ENCODE results near the gene UCP3. TPM values are rescaled to one million over a fixed set of nuclear protein-coding genes. Genes with fewer than 3 reads are reported as not detected.

UCP3 gene
- total RNA-seq, 2 donors from 2014 or later: 1.9 to 3.5 TPM

DNA sequence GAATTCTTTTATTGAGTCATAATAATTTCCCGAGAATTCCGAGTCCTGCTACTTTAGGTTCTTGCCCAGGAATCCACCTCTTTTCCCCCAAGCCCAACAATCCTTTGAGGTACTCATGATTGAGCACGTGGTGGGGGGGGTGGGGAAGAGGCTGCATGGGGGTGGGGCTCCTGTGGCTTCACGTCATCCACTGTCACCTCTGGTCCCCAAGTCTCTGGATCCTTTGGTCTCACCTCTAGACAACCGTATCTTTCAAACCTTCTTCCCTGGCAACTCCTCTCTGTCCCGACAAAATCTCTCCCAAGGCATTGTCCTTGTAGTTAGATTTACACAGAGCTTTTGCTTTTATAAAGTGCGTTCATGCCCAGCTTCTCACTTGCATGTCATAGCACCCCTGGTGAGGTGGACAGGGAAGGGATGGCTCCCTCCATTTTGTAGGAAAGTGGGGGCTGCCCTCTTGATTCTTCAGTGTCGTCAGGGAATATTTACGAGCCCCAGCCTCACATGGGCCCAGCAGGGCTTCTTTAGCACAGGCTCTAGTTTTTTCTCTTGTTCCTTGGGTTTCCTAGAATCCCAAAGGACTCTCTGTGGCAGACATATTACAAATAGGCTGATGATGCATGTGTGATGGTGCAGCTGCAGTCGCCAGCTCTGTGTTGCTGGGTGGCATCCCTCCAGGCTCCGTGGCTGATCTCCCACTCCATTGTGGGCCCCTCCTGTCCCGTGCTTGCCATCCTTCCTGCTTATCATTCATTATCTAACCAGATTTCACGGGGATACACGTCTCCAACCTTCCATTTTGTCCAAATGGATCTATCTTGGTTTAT lies 8.4 kb downstream of the UCP3 start:
- Mint-ChIP-seq H3K9me3 (no peaks in the 10 kb centered on the region), H3K4me1 (no peaks in the 10 kb centered on the region)
- WGBS, 2 experiments (ENCODE audit: insufficient coverage in 1 of 2, insufficient read length in 1 of 2): 90 to 92% methylated on average over 2 to 11 of the region's 14 CpGs

DNA sequence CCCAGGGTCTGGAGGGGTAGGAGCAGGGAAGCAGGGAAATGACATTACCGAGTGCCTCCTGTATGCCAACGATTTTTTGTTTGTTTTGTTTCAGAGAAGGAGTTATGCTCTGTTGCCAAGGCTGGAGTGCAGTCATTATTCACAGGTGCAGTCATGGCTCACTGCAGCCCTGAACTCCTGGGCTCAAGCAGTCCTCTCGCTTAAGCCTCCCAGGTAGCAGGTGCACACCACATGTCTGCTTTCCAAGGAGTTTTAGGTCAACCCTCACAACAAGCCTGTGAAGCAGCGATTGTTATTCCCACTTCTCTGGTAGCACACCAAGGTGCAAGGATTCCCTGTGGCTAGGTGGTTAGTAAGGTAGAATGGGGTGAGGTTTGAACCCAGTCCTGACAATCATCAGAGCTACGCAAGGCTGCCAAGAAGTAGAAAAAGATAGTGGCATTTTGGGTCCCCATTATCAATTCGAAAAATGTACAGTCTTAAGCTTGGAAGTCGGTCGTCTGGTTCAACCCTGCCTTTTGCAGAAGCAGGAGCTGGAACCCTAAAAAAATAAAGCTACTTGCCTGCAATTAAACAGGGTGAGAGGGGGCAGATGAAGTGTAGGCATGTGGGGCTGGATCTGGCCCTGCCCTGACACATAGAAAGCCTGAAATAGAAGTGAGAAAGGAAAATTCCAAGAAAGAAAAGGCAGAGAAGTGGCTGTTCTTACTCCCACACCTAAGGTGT lies 9.1 kb downstream of the UCP3 start:
- Mint-ChIP-seq H3K4me3 (no peak overlapping the region), H3K27me3 (ENCODE audit: insufficient read depth) (no peaks in the 10 kb centered on the region), H3K36me3 (ENCODE audit: low read depth) (no peaks in the 10 kb centered on the region), H3K4me1 (no peaks in the 10 kb centered on the region), H3K9me3 (no peaks in the 10 kb centered on the region), H3K27ac (no peak overlapping the region)
- no peaks in the 10 kb centered on the region for H3K27me3 ChIP-seq (ENCODE audit: control insufficient read depth, insufficient read depth, low read length, poor library complexity, severe bottlenecking)
- WGBS, 2 experiments (ENCODE audit: insufficient coverage in 1 of 2, insufficient read length in 1 of 2): 87 to 95% methylated on average over 8 of the region's 8 CpGs
- H3K9ac ChIP-seq (ENCODE audit: extremely low read depth, low read length, poor library complexity, severe bottlenecking): no peak overlapping the region
- no peak overlapping the region for H3K4me3 ChIP-seq (ENCODE audit: low read length)
- no peaks in the 10 kb centered on the region for H3K9me3 ChIP-seq (ENCODE audit: control insufficient read depth, low read length)
- no peaks in the 10 kb centered on the region for H3K4me1 ChIP-seq (ENCODE audit: control insufficient read depth, insufficient read depth, low read length)
- DNase-seq: no peak
- TF ChIP-seq, protein P1, sequence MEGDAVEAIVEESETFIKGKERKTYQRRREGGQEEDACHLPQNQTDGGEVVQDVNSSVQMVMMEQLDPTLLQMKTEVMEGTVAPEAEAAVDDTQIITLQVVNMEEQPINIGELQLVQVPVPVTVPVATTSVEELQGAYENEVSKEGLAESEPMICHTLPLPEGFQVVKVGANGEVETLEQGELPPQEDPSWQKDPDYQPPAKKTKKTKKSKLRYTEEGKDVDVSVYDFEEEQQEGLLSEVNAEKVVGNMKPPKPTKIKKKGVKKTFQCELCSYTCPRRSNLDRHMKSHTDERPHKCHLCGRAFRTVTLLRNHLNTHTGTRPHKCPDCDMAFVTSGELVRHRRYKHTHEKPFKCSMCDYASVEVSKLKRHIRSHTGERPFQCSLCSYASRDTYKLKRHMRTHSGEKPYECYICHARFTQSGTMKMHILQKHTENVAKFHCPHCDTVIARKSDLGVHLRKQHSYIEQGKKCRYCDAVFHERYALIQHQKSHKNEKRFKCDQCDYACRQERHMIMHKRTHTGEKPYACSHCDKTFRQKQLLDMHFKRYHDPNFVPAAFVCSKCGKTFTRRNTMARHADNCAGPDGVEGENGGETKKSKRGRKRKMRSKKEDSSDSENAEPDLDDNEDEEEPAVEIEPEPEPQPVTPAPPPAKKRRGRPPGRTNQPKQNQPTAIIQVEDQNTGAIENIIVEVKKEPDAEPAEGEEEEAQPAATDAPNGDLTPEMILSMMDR (conservative IDR thresholded peaks at IDR 0.05): no peak
- H3K27ac ChIP-seq (ENCODE audit: low read depth, low read length): no peak overlapping the region
- no peaks in the 10 kb centered on the region for H3K36me3 ChIP-seq (ENCODE audit: control insufficient read depth, insufficient read depth, low read length)

More for the DNA sequence above, 8.4 kb downstream of the UCP3 start:
- TF ChIP-seq, protein P1 (conservative IDR thresholded peaks at IDR 0.05): no peak
- Histone ChIP-seq H3K27ac (ENCODE audit: low read depth, low read length) (peak overlapping the region; percentile 51), H3K36me3 (ENCODE audit: control insufficient read depth, insufficient read depth, low read length) (no peaks in the 10 kb centered on the region), H3K27me3 (ENCODE audit: control insufficient read depth, insufficient read depth, low read length, poor library complexity, severe bottlenecking) (no peaks in the 10 kb centered on the region), H3K9ac (ENCODE audit: extremely low read depth, low read length, poor library complexity, severe bottlenecking) (no peak overlapping the region), H3K9me3 (ENCODE audit: control insufficient read depth, low read length) (no peaks in the 10 kb centered on the region), H3K4me3 (ENCODE audit: low read length) (no peak overlapping the region), H3K4me1 (ENCODE audit: control insufficient read depth, insufficient read depth, low read length) (no peaks in the 10 kb centered on the region)
- peak; percentile 35 for DNase-seq
- no peaks in the 10 kb centered on the region for H3K36me3 Mint-ChIP-seq (ENCODE audit: low read depth)
- H3K27me3 Mint-ChIP-seq (ENCODE audit: insufficient read depth): no peaks in the 10 kb centered on the region
- no peak overlapping the region for H3K27ac Mint-ChIP-seq
- no peak overlapping the region for H3K4me3 Mint-ChIP-seq

DNA sequence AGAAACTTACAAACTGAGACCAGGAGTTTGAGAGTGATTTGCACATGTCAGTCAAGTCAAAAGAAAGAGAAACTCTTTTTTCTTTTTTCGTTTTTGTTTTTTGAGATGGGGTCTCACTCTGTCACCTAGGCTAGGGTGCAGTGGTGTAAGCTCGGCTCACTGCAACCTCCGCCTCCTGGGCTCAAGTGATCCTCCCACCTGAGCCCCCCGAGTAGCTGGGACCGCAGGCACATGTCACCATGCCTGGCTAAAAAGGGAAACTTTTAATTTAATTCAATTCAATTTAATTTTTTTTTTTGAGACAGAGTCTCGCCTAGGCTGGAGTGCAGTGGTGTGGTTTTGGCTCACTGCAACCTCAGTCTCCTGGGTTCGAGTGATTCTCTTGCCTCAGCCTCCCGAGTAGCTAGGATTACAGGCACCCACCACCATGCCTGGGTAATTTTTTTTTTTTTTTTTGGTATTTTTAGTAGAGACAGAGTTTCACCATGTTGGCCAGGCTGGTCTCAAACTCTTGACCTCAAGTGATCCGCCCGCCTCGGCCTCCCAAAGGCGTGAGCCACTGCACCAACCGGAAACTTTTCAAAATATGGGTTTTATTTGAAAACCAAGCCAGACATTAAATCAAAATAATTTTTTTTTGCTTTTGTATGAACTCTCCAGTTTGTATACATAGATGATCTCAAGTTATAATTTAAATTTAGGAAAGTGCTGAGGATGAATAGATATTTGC lies 9.9 kb downstream of the UCP3 start:
- no peaks in the 10 kb centered on the region for H3K27me3 Mint-ChIP-seq (ENCODE audit: insufficient read depth)
- H3K9me3 Mint-ChIP-seq: no peaks in the 10 kb centered on the region
- Histone ChIP-seq H3K4me3 (ENCODE audit: low read length) (no peak overlapping the region), H3K36me3 (ENCODE audit: control insufficient read depth, insufficient read depth, low read length) (no peaks in the 10 kb centered on the region), H3K4me1 (ENCODE audit: control insufficient read depth, insufficient read depth, low read length) (no peaks in the 10 kb centered on the region), H3K9ac (ENCODE audit: extremely low read depth, low read length, poor library complexity, severe bottlenecking) (no peak overlapping the region), H3K27ac (ENCODE audit: low read depth, low read length) (no peak overlapping the region), H3K9me3 (ENCODE audit: control insufficient read depth, low read length) (no peaks in the 10 kb centered on the region), H3K27me3 (ENCODE audit: control insufficient read depth, insufficient read depth, low read length, poor library complexity, severe bottlenecking) (no peaks in the 10 kb centered on the region)
- no peak for DNase-seq
- H3K4me1 Mint-ChIP-seq: no peaks in the 10 kb centered on the region
- H3K27ac Mint-ChIP-seq: no peak overlapping the region
- TF ChIP-seq, protein P1 (conservative IDR thresholded peaks at IDR 0.05): no peak
- H3K36me3 Mint-ChIP-seq (ENCODE audit: low read depth): no peaks in the 10 kb centered on the region
- 89 to 92% methylated on average over 7 to 13 of the region's 13 CpGs for WGBS, 2 experiments (ENCODE audit: insufficient coverage in 1 of 2, insufficient read length in 1 of 2)
- H3K4me3 Mint-ChIP-seq: no peak overlapping the region
